Measurements from ENCODE around the gene NFASC. TPM values are rescaled to one million over a fixed set of nuclear protein-coding genes. Genes with fewer than 3 reads are reported as not detected.

The NFASC gene
- total and polyA plus RNA-seq, 2 experiments from 2014 or later = 3.9 to 11.7 TPM

GRCh38 chr1:204894031-204894430 lies 23.4 kb downstream of the NFASC start:
- H3K36me3 Mint-ChIP-seq (ENCODE audit: low read depth) = no peaks in the 10 kb centered on the region
- no peaks in the 10 kb centered on the region for H3K79me2 ChIP-seq (replicated peaks; ENCODE audit: insufficient read depth)
- H3K4me1 ChIP-seq (ENCODE audit: insufficient read depth) = peaks cover 13% of the 10 kb centered on the region
- H3K36me3 ChIP-seq (ENCODE audit: insufficient read depth) = no peaks in the 10 kb centered on the region
- 0 out of 2 replicates have a peak, but pooled peaks cover 4% of the 10 kb centered on the region for H3K9me2 ChIP-seq (ENCODE audit: insufficient read depth)
- H3K27me3 Mint-ChIP-seq (ENCODE audit: insufficient read depth, low read depth, poor library complexity) = peaks cover 4% of the 10 kb centered on the region
- no peaks in the 10 kb centered on the region for H3F3A ChIP-seq (replicated peaks; ENCODE audit: low read depth)
- no peak for ATAC-seq
- no peak overlapping the region for H3K4me3 Mint-ChIP-seq
- no peak for DNase-seq (ENCODE audit: low spot score)
- H3K4me3 ChIP-seq = no peak overlapping the region
- H3K27ac Mint-ChIP-seq = no peak overlapping the region
- no peaks in the 10 kb centered on the region for H4K20me1 ChIP-seq (replicated peaks; ENCODE audit: insufficient read depth)
- no peak for TF ChIP-seq ZNF462 (CRISPR knock-in tag; IDR thresholded peaks at IDR 0.05)
- no peak for TF ChIP-seq ZNF114 (CRISPR knock-in tag; IDR thresholded peaks at IDR 0.05)
- TF ChIP-seq ZNF331 (CRISPR knock-in tag; IDR thresholded peaks at IDR 0.05; ENCODE audit: low read depth) = no peak
- no peak for TF ChIP-seq ETS1 (IDR thresholded peaks at IDR 0.05)
- no peak for TF ChIP-seq POLR2AphosphoS5 (IDR thresholded peaks at IDR 0.05; ENCODE audit: low read depth)
- no peak for TF ChIP-seq CTCF (conservative IDR thresholded peaks at IDR 0.05; ENCODE audit: low read depth in 2 of 2)
- no peak for TF ChIP-seq REST (IDR thresholded peaks at IDR 0.05; ENCODE audit: unreplicated experiment)
- no peak for TF ChIP-seq JUNB (IDR thresholded peaks at IDR 0.05; ENCODE audit: unreplicated experiment)
- no peak for TF ChIP-seq NANOG (IDR thresholded peaks at IDR 0.05; ENCODE audit: borderline replicate concordance)
- no peak for TF ChIP-seq EZH2phosphoT487 (IDR thresholded peaks at IDR 0.05; ENCODE audit: unreplicated experiment)
- no peak for TF ChIP-seq CREB1 (CRISPR knock-in tag; IDR thresholded peaks at IDR 0.05; ENCODE audit: low read depth)
- TF ChIP-seq STAT1 (IDR thresholded peaks at IDR 0.05; ENCODE audit: unreplicated experiment) = no peak
- no peak for TF ChIP-seq EZH2 (IDR thresholded peaks at IDR 0.05; ENCODE audit: low read depth, unreplicated experiment)
- H2AFZ ChIP-seq = no peak overlapping the region
- no peak overlapping the region for H3K4me2 ChIP-seq
- no peak overlapping the region for H3K27ac ChIP-seq (ENCODE audit: low read depth)
- no peaks in the 10 kb centered on the region for H3K27me3 ChIP-seq (ENCODE audit: insufficient read depth)
- H3K9me3 Mint-ChIP-seq = no peaks in the 10 kb centered on the region
- peaks cover 17% of the 10 kb centered on the region for H3K4me1 Mint-ChIP-seq
